WI38 (cell line): ENCODE results near the gene ZCCHC18.

ENCODE experiments used
- H3K4me3 ChIP-seq: 2 replicates; pipeline ENCODE4 v1.5.1; 2011; ENCODE audit warnings: low read depth, mild to moderate bottlenecking, control low read depth, low read length
- TF ChIP-seq, protein P1 (sequence below): IDR thresholded peaks from 2 replicates; pipeline ENCODE4 v1.5.1; 2012; ENCODE audit warnings: low read depth, mild to moderate bottlenecking, control low read depth, low read length

The ZCCHC18 gene

DNA sequence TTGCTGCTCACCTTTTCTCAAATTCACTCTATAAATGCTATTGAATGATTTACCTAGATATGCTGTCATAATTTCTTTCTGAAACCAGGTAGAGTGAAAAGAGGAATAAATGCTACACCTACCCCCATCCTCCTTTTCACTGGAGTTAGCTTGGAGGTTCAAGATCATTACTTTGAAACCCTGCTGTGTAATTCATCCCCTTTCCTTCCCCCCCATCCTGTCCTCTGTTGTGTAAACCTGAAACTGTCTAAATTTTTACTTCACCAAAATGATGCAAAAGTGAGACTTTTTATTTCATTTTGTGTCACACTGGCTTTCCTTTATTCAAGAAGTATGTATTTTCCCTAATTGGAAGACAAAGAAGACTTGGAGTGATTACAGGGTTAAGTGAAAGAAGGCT is 5.4 kb downstream of the ZCCHC18 start:
- TF ChIP-seq, protein P1, sequence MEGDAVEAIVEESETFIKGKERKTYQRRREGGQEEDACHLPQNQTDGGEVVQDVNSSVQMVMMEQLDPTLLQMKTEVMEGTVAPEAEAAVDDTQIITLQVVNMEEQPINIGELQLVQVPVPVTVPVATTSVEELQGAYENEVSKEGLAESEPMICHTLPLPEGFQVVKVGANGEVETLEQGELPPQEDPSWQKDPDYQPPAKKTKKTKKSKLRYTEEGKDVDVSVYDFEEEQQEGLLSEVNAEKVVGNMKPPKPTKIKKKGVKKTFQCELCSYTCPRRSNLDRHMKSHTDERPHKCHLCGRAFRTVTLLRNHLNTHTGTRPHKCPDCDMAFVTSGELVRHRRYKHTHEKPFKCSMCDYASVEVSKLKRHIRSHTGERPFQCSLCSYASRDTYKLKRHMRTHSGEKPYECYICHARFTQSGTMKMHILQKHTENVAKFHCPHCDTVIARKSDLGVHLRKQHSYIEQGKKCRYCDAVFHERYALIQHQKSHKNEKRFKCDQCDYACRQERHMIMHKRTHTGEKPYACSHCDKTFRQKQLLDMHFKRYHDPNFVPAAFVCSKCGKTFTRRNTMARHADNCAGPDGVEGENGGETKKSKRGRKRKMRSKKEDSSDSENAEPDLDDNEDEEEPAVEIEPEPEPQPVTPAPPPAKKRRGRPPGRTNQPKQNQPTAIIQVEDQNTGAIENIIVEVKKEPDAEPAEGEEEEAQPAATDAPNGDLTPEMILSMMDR: no peak
- no peak overlapping the region for H3K4me3 ChIP-seq

DNA sequence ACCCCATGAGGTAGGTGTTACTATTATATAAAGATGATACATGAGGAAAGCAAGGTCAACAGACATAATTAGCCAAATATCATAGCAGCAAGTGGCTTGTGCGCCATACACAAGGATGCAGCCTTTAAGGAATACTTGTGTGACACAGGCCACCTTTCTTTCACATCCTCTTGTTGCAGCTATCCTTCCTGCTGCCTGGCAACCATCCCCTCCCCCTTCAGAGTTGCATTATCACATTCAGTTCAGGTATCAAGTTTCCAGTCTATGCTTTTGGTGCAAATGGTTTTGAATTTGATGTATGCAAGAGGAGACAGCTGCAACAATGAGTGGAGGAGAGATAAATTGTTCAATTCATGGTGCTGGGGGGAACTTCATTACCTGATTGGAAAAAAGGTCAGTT is 6.4 kb downstream of the ZCCHC18 start:
- H3K4me3 ChIP-seq: no peak overlapping the region
- TF ChIP-seq, protein P1: no peak

DNA sequence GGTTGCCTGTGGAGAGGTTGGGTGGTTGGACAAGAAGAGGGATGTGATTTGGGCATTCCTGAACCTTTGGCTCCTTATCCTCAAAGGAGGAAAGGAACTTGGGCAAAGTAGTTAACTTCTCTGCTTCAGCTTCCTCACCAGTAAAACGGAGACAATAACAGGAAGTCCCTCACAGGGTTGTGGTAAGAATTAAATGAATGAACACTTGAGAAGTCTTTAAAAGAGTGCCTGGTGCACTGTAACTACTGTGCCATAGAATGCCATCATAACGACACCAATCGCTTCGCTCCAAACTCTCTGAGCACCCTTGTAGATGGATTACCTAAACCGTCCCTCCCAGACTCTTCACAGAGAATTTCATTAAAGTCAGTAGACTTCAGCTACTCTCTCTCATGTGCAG is 10.5 kb downstream of the ZCCHC18 start:
- TF ChIP-seq, protein P1: no peak
- no peak overlapping the region for H3K4me3 ChIP-seq

DNA sequence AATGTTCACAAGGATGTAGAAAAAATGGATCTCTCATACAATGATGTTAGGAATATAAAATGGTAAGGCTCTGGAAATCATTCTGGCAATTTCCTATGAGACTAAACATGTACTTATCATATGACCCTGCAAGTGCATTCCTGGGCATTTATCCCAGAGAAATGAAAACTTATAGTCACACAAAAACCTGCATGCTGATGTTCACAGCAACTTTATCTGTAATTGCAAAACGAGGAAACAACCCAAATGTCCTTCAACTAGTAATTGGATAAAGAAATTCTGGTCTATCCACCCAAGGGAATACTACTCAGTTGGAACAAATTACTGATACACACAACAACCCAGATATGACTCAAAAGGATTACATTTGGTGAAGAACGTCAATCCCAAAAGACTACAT is 14.5 kb downstream of the ZCCHC18 start:
- no peak overlapping the region for H3K4me3 ChIP-seq
- TF ChIP-seq, protein P1: no peak

DNA sequence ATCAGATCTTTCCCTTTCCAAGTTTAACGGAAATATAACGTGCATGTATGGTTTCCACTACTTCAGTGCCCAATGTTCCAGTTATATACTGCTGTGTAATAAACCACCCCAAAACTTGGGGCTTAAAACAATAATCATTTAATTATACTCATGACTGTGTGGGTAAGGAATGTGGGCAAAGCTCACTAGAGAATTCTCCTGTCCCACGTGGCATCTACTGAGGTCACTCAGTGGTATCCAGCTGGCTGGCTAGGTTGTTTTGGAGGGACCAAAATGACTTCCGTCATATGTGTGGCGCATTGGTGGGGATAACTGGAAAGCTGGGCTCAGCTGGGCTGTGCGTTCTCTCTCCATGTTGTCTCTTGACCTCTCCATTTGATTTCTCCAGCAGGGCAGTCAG is 18.5 kb downstream of the ZCCHC18 start:
- TF ChIP-seq, protein P1: no peak
- no peak overlapping the region for H3K4me3 ChIP-seq

DNA sequence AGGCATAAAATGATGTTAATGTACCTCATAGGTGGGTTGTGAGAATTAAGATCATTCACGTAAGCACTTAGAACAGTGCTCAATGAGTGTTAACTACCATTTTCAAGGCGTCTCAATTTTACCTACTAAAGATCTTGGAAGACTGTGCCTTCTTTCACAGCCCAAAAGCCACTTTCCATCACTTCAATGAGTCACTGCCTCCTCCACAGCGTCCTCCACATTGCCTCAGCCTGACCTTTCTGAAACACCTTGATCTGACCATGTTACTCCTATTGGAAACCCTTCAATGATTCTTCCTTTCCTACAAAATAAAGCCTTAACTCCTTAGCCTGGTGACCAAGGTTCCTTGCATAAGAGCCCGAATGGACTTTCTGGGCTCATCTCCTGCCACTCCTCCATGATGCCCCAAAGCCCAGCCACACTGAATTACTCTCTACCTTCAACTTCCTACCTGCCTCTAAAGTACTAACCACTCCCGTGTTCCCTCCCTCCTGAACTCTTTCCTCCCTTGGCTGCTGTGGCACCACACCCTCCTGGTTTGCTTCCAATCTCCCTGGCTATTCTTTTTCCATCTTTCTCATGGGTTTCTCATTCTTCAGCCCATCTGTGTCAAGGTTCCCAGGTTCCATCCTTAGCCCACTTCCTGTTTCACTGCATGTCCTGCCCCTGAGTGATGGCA is 22.4 kb downstream of the ZCCHC18 start:
- H3K4me3 ChIP-seq: no peak overlapping the region
- TF ChIP-seq, protein P1: no peak

DNA sequence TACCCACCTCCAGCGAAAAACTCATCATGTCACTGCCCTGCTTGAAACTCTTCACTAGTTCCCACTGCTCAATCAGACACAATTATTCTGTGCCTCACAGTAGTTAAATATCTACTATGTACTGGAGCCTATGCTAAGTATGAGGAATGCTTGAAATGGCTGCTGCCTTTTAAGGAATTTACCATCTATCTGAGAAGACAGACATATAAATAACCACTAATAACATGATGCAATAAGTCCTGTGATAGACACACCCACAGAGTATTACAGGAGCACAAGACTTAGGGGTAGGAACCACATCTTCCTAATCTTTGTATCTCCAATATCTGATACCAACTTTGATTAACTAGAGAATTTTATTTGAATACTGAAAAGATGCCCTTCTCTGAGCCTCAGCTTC is 23.4 kb downstream of the ZCCHC18 start:
- TF ChIP-seq, protein P1: no peak
- H3K4me3 ChIP-seq: no peak overlapping the region; the same call in 1 of the 2 replicates
